ENCODE measurements around the gene KRTAP10-8.

DNA sequence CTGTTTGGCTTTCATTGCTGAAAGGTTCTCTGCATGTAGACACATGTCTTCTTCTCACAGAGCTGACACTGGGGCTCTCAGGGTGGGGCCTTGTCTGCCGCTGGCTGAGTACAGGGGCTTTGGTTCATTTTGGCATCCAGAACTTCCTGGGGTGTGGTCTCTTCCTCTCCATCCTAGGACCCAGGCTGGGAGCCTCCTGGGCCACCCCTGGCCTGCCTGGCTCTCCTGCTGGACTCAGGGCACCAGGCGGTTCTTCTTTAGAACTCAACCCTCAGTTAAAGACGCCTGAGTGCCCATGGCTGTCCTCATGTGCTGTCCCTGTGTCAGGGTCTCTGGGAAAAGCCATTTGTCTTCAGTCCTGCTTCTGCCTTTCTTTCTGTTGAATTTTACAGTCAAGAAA, 26.0 kb upstream of the KRTAP10-8 start:
- TF ChIP-seq NANOG (IDR thresholded peaks at IDR 0.05; ENCODE audit: borderline replicate concordance), result no peak
- TF ChIP-seq, protein P1, sequence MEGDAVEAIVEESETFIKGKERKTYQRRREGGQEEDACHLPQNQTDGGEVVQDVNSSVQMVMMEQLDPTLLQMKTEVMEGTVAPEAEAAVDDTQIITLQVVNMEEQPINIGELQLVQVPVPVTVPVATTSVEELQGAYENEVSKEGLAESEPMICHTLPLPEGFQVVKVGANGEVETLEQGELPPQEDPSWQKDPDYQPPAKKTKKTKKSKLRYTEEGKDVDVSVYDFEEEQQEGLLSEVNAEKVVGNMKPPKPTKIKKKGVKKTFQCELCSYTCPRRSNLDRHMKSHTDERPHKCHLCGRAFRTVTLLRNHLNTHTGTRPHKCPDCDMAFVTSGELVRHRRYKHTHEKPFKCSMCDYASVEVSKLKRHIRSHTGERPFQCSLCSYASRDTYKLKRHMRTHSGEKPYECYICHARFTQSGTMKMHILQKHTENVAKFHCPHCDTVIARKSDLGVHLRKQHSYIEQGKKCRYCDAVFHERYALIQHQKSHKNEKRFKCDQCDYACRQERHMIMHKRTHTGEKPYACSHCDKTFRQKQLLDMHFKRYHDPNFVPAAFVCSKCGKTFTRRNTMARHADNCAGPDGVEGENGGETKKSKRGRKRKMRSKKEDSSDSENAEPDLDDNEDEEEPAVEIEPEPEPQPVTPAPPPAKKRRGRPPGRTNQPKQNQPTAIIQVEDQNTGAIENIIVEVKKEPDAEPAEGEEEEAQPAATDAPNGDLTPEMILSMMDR (conservative IDR thresholded peaks at IDR 0.05; ENCODE audit: low read depth in 2 of 2), result no peak
- no peak for TF ChIP-seq REST (IDR thresholded peaks at IDR 0.05; ENCODE audit: unreplicated experiment)
- no peak for TF ChIP-seq EZH2 (IDR thresholded peaks at IDR 0.05; ENCODE audit: low read depth, unreplicated experiment)
- TF ChIP-seq POLR2AphosphoS5 (IDR thresholded peaks at IDR 0.05; ENCODE audit: low read depth), result no peak
- TF ChIP-seq JUNB (IDR thresholded peaks at IDR 0.05; ENCODE audit: unreplicated experiment), result no peak
- TF ChIP-seq EZH2phosphoT487 (IDR thresholded peaks at IDR 0.05; ENCODE audit: unreplicated experiment), result no peak
- no peak for TF ChIP-seq ZNF331 (CRISPR knock-in tag; IDR thresholded peaks at IDR 0.05; ENCODE audit: low read depth)
- TF ChIP-seq CREB1 (CRISPR knock-in tag; IDR thresholded peaks at IDR 0.05; ENCODE audit: low read depth), result no peak
- no peak for TF ChIP-seq STAT1 (IDR thresholded peaks at IDR 0.05; ENCODE audit: unreplicated experiment)
- TF ChIP-seq ZNF114 (CRISPR knock-in tag; IDR thresholded peaks at IDR 0.05), result no peak
- no peak for TF ChIP-seq ETS1 (IDR thresholded peaks at IDR 0.05)
